GM12801 (cell line): ENCODE data around the gene NUDT3.

ENCODE experiments used
- TF ChIP-seq, protein P1 (sequence below): IDR thresholded peaks from one replicate; pipeline ENCODE4 v1.5.1; 2011; ENCODE audit warnings: control low read depth; ENCODE audit not compliant: insufficient read length; ENCODE audit errors: extremely low read depth

Gene NUDT3

DNA sequence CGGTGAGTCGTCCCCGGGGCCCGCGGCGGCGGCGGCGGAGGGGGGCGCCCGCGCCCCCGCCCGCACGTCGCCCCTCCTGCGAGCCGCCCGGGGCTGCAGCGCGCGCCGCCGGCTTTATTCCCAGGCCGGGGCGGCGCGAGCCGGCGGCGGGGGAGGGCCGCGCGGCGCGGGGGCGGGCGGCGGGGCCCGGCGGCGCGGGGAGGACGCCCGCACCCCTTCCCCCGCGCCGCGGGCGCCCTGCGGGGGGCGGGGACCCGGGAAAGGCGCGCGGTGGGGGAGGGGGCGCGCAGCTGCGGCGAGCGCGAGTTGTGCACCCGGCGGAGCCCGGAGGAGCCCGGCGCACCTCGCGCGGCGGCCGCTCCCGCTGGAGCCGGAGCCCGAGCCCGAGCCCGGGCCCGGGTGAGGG, 155.2 kb downstream of the NUDT3 start:
- TF ChIP-seq, protein P1, sequence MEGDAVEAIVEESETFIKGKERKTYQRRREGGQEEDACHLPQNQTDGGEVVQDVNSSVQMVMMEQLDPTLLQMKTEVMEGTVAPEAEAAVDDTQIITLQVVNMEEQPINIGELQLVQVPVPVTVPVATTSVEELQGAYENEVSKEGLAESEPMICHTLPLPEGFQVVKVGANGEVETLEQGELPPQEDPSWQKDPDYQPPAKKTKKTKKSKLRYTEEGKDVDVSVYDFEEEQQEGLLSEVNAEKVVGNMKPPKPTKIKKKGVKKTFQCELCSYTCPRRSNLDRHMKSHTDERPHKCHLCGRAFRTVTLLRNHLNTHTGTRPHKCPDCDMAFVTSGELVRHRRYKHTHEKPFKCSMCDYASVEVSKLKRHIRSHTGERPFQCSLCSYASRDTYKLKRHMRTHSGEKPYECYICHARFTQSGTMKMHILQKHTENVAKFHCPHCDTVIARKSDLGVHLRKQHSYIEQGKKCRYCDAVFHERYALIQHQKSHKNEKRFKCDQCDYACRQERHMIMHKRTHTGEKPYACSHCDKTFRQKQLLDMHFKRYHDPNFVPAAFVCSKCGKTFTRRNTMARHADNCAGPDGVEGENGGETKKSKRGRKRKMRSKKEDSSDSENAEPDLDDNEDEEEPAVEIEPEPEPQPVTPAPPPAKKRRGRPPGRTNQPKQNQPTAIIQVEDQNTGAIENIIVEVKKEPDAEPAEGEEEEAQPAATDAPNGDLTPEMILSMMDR = no peak

DNA sequence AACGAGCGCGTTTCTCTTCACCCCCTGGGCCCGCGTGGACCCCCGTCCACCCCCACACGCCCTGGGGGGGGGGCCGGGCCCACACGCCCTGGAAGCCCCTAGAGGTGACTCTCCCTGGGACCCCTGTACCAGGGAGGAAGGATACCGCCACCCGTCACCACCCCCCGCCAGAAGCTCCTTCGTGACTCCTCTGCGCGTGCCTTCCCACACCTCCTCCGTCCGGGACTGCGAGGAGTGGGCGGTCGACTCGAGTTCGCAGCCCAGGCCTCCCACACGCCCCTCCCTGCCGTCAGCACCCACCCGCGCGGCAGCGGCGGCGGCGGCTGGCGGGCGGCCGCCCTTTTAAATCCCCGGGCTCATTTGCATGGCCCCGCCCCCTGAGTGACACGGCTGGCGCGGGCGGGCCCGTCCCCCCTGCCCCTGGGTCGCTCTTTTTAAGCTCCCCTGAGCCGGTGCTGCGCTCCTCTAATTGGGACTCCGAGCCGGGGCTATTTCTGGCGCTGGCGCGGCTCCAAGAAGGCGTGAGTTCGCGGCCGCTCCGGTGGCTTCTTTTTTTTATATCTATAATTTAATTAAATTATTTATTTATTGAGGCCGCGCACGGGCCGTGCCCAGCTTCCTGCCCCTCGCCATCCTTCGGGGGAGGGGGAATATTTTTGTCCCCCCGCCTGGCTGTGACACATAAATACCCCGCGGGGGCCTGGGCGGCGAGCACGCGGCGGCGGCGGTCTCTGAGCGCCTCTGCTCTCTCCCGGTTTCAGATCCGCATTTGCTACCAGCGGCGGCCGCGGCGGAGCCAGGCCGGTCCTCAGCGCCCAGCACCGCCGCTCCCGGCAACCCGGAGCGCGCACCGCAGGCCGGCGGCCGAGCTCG, 155.8 kb downstream of the NUDT3 start, which contains the start of gene HMGA1:
Gene HMGA1, plus strand, starts transcription at position 431 of the 873 bp plus-strand sequence. CDS start 3,908 bp downstream, outside the sequence.
- TF ChIP-seq, protein P1 = no peak

DNA sequence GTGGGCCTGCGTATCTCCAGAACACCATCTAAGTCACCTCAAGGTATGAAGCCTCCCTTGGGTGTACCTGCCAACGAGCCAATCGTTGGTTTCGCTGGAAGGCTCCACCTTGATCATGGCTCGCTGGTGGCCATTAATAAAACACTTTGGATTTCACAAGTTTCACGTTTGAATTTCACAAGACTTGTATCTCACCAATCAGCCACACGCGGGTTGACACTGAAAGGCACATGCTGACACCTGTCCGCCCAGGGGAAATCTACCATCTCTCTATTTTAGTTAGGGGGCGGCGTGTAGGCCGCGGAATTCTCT, 156.4 kb downstream of the NUDT3 start:
- TF ChIP-seq, protein P1 = no peak

DNA sequence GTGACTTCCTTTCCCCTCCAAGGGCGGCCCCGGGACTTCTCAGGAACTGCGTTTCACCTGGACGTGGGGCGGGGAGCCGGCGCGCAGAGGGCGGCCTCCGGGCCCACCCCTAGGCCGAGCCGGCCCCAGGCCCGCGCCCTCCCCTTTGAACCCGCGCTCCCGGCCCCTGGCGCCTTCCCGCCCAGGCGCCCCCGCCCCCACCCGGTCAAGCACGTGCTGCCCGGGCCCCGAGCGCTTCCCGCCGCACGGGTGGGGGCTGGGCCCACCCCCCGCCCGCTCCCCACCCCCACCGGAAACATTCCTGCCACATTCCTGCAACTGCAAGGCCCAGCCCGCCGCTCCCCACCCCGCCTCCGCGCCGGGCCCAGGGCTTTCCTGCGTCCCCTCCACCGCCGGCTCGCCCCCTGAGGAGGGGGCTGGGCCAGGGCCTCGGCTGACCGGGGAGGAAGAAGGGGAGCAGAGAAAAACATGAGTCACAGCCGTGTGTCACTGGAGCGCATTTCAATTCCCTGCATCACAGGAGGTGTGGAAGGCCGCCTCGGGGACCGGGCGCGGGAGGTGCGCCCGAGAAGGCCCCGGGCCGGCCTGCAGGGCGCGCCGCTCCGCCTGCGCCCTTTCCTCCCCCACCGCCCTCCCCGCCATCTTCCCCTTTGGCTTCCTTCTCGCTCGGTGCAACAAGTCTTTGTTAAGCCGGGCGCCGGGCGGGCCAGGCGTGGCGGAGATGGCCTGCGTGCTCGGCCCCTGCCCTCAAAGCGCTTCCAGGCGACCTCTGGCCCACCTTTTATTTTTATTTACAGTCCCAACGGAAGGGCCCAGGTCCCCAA, 156.9 kb downstream of the NUDT3 start:
- TF ChIP-seq, protein P1 = no peak

DNA sequence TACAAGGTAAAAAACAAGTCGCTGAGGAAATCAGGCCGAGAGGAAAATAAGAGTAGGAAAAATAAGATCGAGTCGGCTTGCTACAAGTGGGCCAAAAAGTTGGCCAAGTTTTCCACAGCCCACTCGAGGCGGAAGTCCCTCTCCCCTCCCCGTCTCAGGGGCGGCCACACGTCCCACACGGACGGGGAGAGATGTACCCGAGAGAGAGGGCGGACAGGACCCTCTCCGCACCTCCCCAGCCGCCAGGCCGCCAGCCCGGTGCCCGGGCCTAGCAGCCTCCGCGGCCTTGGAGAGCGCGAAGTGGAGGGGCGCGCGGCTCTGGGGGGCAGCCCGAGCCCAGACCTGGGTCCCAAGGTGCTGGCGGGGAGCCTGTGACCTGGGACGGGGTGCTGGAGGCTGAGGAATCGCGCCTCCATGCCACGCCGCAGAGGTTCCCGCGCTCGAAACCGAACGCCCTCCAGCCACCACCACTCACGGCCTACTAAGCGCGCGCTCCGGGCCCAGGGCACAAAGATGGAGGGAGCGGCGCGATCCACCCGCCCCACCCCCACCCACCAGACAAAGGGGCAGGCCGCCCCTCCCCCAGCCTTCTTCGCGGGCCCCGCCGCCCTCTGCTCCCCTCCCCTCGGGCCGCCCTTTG, 157.7 kb downstream of the NUDT3 start:
- TF ChIP-seq, protein P1 = no peak

DNA sequence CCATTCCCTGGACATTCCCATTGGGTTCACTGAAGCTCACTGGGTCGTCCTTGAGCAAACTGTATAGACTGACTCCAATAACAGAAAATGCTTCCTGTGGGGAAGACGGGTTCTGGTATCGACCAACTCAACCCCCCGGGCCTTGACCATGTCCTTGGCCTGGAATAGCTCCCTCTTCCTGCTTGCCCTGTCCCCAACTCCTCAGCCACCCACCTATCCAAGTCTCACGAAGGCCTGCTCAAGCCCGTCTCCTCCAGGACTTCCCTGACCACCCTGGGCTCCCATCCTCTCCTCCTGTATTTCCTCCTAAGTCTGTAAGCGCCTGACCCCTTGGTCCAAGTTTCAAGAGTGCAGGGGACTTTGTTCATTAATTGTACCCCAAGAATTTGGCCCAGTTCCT, 158.6 kb downstream of the NUDT3 start:
- TF ChIP-seq, protein P1 = no peak

DNA sequence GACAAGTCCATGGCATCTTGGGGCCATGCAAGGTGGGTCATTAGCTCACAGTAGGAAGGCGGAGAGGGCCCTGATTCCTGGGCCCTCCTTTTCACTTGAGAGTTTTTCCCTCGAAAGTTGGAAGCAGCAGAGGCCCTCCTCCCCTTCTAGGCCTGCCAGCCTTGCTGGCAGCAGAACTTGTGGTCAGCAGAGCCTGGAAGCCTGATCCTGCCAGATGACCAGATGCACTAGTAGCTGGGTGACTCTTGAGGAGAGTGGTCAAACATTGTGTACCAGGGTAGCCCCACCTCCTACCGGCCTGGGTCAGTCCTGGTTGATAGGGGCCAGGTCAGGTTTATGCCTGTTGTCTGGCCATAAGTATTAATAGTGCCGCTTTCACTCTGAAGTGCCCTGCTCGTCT, 159.6 kb downstream of the NUDT3 start:
- TF ChIP-seq, protein P1 = no peak
